ENCODE measurements around the gene ECI2. TPM values are rescaled to one million over a fixed set of nuclear protein-coding genes. Genes with fewer than 3 reads are reported as not detected.
A peak's percentile ranks its signal among the peaks of the same experiment; 100 is the strongest.
"Not testable (repeated sequence)": the region's sequence is repeated elsewhere in the genome, so short reads cannot be mapped to it uniquely, and the experiment has no call there.

The ECI2 gene
- total RNA-seq, 1 experiment from 2014 or later: 143 TPM

- CTCF ChIA-PET: interaction anchor here (0.6 kb wide), 1 partner anchor 25 kb away, joined by 3 read pairs; no protein-coding TSS in a partner anchor
- POLR2A ChIA-PET (ENCODE audit: unreplicated experiment): no interaction called here
- no peak for DNase-seq
- Histone ChIP-seq H3K4me2 (ENCODE audit: low read length) (no peak overlapping the region), H3K9me3 (ENCODE audit: low read length) (peaks cover 3% of the 10 kb centered on the region; the same call in 1 of the 2 replicates), H3K36me3 (ENCODE audit: low read depth, low read length) (peaks cover 33% of the 10 kb centered on the region), H3K27ac (ENCODE audit: low read length) (no peak overlapping the region), H3K9ac (ENCODE audit: low read length) (no peak overlapping the region), H3K79me2 (ENCODE audit: low read length) (no peaks in the 10 kb centered on the region), H4K20me1 (ENCODE audit: low read length) (no peaks in the 10 kb centered on the region), H3F3A (ENCODE audit: low read length, unreplicated experiment) (no peaks in the 10 kb centered on the region), H3K27me3 (ENCODE audit: low read length) (no peaks in the 10 kb centered on the region), H2AFZ (ENCODE audit: low read length) (no peak overlapping the region), H3K9me2 (replicated peaks; ENCODE audit: low read length) (no peaks in the 10 kb centered on the region), H3K4me1 (ENCODE audit: insufficient read depth, low read length) (peaks cover 17% of the 10 kb centered on the region), H3K4me3 (ENCODE audit: low read length) (no peak overlapping the region)
- no peak for ATAC-seq
- BruUV-seq (replicated peaks): TSS peak; percentile 9
- intact Hi-C loops (cut with micrococcal nuclease): no loop called here
- TF ChIP-seq, protein P1, sequence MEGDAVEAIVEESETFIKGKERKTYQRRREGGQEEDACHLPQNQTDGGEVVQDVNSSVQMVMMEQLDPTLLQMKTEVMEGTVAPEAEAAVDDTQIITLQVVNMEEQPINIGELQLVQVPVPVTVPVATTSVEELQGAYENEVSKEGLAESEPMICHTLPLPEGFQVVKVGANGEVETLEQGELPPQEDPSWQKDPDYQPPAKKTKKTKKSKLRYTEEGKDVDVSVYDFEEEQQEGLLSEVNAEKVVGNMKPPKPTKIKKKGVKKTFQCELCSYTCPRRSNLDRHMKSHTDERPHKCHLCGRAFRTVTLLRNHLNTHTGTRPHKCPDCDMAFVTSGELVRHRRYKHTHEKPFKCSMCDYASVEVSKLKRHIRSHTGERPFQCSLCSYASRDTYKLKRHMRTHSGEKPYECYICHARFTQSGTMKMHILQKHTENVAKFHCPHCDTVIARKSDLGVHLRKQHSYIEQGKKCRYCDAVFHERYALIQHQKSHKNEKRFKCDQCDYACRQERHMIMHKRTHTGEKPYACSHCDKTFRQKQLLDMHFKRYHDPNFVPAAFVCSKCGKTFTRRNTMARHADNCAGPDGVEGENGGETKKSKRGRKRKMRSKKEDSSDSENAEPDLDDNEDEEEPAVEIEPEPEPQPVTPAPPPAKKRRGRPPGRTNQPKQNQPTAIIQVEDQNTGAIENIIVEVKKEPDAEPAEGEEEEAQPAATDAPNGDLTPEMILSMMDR (conservative IDR thresholded peaks at IDR 0.05; ENCODE audit: low read depth, low read length): no peak
- TF ChIP-seq EZH2phosphoT487 (IDR thresholded peaks at IDR 0.05; ENCODE audit: borderline replicate concordance, low read length) (no peak), EZH2 (IDR thresholded peaks at IDR 0.05; ENCODE audit: low read length, unreplicated experiment) (no peak)
Observed at GRCh38 chr6:4113649-4114048, 21.7 kb downstream of the ECI2 start.

GRCh38 chr6:4112366-4112765 lies 23.0 kb downstream of the ECI2 start:
- DNase-seq (no peak), ATAC-seq (no peak)
- Histone ChIP-seq H3K4me3 (ENCODE audit: low read length) (no peak overlapping the region), H3K27me3 (ENCODE audit: low read length) (no peaks in the 10 kb centered on the region), H3K9ac (ENCODE audit: low read length) (no peak overlapping the region), H3K27ac (ENCODE audit: low read length) (no peak overlapping the region), H4K20me1 (ENCODE audit: low read length) (no peaks in the 10 kb centered on the region), H3F3A (ENCODE audit: low read length, unreplicated experiment) (no peaks in the 10 kb centered on the region), H2AFZ (ENCODE audit: low read length) (no peak overlapping the region), H3K4me2 (ENCODE audit: low read length) (no peak overlapping the region), H3K4me1 (ENCODE audit: insufficient read depth, low read length) (peaks cover 20% of the 10 kb centered on the region), H3K9me2 (replicated peaks; ENCODE audit: low read length) (no peaks in the 10 kb centered on the region), H3K79me2 (ENCODE audit: low read length) (no peaks in the 10 kb centered on the region), H3K36me3 (ENCODE audit: low read depth, low read length) (peaks cover 23% of the 10 kb centered on the region), H3K9me3 (ENCODE audit: low read length) (peaks cover 3% of the 10 kb centered on the region; the same call in 1 of the 2 replicates)
- ChIA-PET CTCF (no interaction called here), POLR2A (ENCODE audit: unreplicated experiment) (no interaction called here)
- intact Hi-C loops (cut with micrococcal nuclease): no loop called here
- no peak for TF ChIP-seq EZH2 (IDR thresholded peaks at IDR 0.05; ENCODE audit: low read length, unreplicated experiment)
- no peak for TF ChIP-seq EZH2phosphoT487 (IDR thresholded peaks at IDR 0.05; ENCODE audit: borderline replicate concordance, low read length)
- TF ChIP-seq, protein P1 (conservative IDR thresholded peaks at IDR 0.05; ENCODE audit: low read depth, low read length): no peak
- BruUV-seq (replicated peaks): no TSS peak

DNA sequence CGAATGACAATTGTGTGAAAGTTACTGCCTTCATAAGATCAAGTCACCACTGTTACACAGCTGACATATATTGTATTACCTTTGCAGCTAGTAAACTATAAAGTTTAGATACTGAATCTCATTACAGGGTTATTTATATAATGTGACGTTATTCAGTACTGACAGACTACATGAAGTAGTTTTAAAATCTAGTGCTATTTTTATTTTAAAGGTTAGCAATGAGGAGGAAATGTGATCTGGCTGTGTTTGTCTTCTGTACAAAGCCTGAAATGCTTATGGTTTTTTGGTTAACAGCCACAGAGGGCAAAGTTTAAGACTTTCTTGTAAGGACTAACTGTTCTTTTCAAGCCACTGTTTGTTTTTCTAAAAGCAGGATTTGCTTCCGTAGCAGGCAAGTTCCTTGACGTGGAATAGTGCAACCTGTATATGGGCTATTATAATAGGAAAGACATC lies 26.0 kb downstream of the ECI2 start:
- H3K79me2 ChIP-seq (ENCODE audit: low read length); H3K9me3 ChIP-seq (ENCODE audit: low read length); BruUV-seq (replicated peaks); intact Hi-C loops (cut with micrococcal nuclease); H3K9ac ChIP-seq (ENCODE audit: low read length); H4K20me1 ChIP-seq (ENCODE audit: low read length); H3K4me3 ChIP-seq (ENCODE audit: low read length); H3K9me2 ChIP-seq (replicated peaks; ENCODE audit: low read length); H3F3A ChIP-seq (ENCODE audit: low read length, unreplicated experiment); CTCF ChIA-PET; H3K36me3 ChIP-seq (ENCODE audit: low read depth, low read length); POLR2A ChIA-PET (ENCODE audit: unreplicated experiment); H2AFZ ChIP-seq (ENCODE audit: low read length); H3K27me3 ChIP-seq (ENCODE audit: low read length): not testable (repeated sequence)
- ATAC-seq: peak; percentile 87
- Histone ChIP-seq H3K27ac (ENCODE audit: low read length) (peak overlapping the region; percentile 29; the same call in 1 of the 2 replicates), H3K4me1 (ENCODE audit: insufficient read depth, low read length) (peaks cover 20% of the 10 kb centered on the region), H3K4me2 (ENCODE audit: low read length) (peak overlapping the region; percentile 14)
- peak; percentile 61 for DNase-seq
